GM18858 (cell line): ENCODE measurements around the gene CTRL.
A peak's percentile ranks its signal among the peaks of the same experiment; 100 is the strongest.
"Not testable (repeated sequence)": the region's sequence is repeated elsewhere in the genome, so short reads cannot be mapped to it uniquely, and the experiment has no call there.

Experiments
- ATAC-seq: cut with Tn5 transposase; IDR thresholded peaks from one replicate; pipeline ENCODE4 v1.9.1; 2021; ENCODE audit not compliant: unreplicated experiment

Gene CTRL

GRCh38 chr16:67941469-67942199, 10.0 kb upstream of the CTRL start:
- ATAC-seq, result no peak

- no peak for ATAC-seq
Measured at GRCh38 chr16:67940446-67941089, 8.9 kb upstream of the CTRL start.

- ATAC-seq, result no peak
Measured at GRCh38 chr16:67939507-67940445, 8.1 kb upstream of the CTRL start.

GRCh38 chr16:67937713-67938112, 6.1 kb upstream of the CTRL start:
- not testable (repeated sequence) for ATAC-seq

GRCh38 chr16:67936880-67937605, 5.4 kb upstream of the CTRL start:
- peak; percentile 51 for ATAC-seq

GRCh38 chr16:67936124-67936879, 4.6 kb upstream of the CTRL start, which contains the start of gene PSMB10:
TSS of gene PSMB10 (minus strand) at chr16:67936850. CDS start at chr16:67936749, 101 bp downstream.
- ATAC-seq, result no peak

- peak; percentile 89 for ATAC-seq
Measured at GRCh38 chr16:67935402-67936123, 3.9 kb upstream of the CTRL start.

GRCh38 chr16:67935101-67935401, 3.4 kb upstream of the CTRL start:
- ATAC-seq, result no peak

GRCh38 chr16:67934306-67935100, 2.8 kb upstream of the CTRL start:
- ATAC-seq, result no peak

GRCh38 chr16:67933805-67934204, 2.1 kb upstream of the CTRL start:
- no peak for ATAC-seq

GRCh38 chr16:67932462-67932840, 789 bp upstream of the CTRL start:
- no peak for ATAC-seq

GRCh38 chr16:67930678-67931211, 917 bp downstream of the CTRL start:
- ATAC-seq, result no peak

- no peak for ATAC-seq
Measured at GRCh38 chr16:67930191-67930590, 1.5 kb downstream of the CTRL start.

- ATAC-seq, result no peak
Measured at GRCh38 chr16:67928561-67929364, 2.9 kb downstream of the CTRL start.

- no peak for ATAC-seq
Measured at GRCh38 chr16:67928147-67928546, 3.5 kb downstream of the CTRL start.

- no peak for ATAC-seq
Measured at GRCh38 chr16:67927131-67927941, 4.3 kb downstream of the CTRL start.

- ATAC-seq, result no peak
Measured at GRCh38 chr16:67926181-67926750, 5.4 kb downstream of the CTRL start.
